Sciatic nerve (tissue), 2 donors: ENCODE data around the gene RPS16. TPM values are rescaled to one million over a fixed set of nuclear protein-coding genes. Genes with fewer than 3 reads are reported as not detected.
A peak's percentile ranks its signal among the peaks of the same experiment; 100 is the strongest.

Source experiments
- ATAC-seq: fragments of 200-7000 bp; cut with Tn5 transposase; one replicate; pipeline ENCODE4 v1.9.1; 2020; ENCODE audit warnings: mild to moderate bottlenecking, moderate library complexity
- DNase-seq: peaks from one replicate; pipeline ENCODE4 v3.0.0-alpha.2; 2020; ENCODE audit warnings: low spot score
- intact Hi-C: fragments of 100-400 bp; cut with DNase I; formaldehyde crosslinking; loops from one replicate; pipeline ENCODE4 v1.14.2; 2022
- total RNA-seq: library from RNA; stranded (reverse); fragmentation: NEBNext Ultra II Directional; extraction: Animal tissue kit (Norgen Biotek cat#: 25700); gene quantifications from one replicate; pipeline ENCODE4 v1.2.1, GENCODE V29; 2021
- donor health status: DM: no; HTN: no; CAD: no.
- donor health status: DM: no; HTN: no; CAD: no.

RPS16 gene
- total RNA-seq, 1 donor from 2014 or later, result 1,367 TPM

- intact Hi-C loops, result no loop called here
- ATAC-seq (no peak), DNase-seq (peak; percentile 74)
Measured at GRCh38 chr19:39411081-39411831, 24.5 kb downstream of the RPS16 start.

- intact Hi-C loops, result no loop called here
- no peak for DNase-seq
- ATAC-seq, result no peak
Measured at GRCh38 chr19:39410831-39411080, 25.0 kb downstream of the RPS16 start.

DNA sequence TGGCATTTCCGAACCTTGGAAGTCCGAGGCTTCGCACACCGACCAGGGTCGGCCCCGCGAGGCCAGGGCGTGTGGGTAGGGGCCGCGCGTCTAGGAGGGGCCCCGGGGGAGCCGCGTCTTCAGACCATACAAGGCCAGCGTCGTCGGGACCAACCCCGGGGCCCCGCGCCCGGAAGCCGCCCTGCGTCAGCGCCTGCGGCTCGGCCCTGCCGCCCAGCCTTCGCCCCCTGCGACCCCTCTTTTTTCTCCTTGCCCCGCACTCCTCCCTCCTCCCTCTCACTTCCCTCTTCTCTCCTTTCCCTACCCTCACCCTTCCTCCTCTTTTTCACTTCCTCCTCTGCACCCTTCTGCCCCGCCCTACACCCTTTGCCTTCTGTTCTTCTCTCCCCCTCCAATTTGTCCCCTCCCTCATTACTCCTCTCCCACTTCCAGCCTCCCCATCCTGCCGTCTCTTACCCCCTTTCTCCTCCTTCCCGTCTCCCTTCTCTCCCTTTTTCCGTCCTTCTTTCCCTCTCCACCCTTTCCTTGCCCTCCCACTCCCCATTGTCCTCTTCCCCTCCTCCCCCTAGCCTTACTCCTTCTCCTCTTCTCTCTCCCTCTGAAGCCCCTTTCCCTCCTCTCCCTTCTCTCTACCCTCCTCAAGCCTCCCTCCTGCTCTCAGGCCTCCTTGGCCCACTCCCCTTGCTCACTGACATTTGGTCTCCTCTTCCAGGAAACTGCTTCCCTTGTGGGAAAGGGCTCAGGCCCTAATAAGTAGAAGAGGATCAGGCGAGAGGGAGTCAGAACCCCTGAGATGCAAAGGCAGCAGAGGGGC is 25.5 kb downstream of the RPS16 start:
- DNase-seq (peak; percentile 91), ATAC-seq (peak; percentile 47)
- intact Hi-C loops, result no loop called here

DNA sequence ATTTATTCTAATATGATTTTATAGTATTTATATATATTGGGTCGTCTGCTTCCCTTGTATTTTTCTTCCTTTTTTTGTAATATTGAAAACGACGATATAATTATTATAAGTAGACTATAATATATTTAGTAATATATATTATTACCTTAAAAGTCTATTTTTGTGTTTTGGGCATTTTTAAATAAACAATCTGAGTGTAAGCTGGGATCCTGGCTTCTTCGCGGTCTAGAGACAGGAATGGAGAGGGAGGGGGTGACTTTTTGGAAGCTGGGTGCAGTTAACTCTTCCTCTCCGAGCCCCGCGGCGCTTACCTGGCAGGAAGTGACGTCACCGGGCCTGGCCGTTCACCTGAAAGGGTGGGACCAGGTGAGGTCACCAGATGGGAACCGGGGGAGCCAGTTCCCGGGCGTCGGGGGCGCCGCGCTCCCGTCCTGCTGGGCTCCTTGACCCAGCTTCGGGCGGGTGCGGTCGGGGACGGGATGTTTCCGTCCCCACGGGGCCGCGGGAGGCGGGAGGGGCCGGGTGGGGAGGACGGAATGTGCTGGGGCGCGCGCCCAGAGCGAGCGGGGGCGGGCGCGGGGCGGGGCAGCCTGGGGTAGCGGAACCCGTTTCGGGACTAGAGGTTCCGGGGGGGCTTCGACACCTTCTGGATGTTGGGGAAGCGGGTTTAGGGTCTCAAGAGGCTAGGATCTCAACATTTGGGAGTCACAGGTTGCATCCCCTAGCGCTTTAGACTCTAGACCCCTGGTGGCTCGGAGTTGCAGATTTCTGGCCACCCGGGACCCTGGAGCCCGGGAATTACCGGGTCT is 26.3 kb downstream of the RPS16 start:
- DNase-seq (peak; percentile 95), ATAC-seq (peak; percentile 51)
- intact Hi-C loops, result no loop called here

GRCh38 chr19:39408392-39409207 is 27.1 kb downstream of the RPS16 start:
- intact Hi-C loops, result no loop called here
- DNase-seq (no peak), ATAC-seq (no peak)

- no peak for ATAC-seq
- peak; percentile 76 for DNase-seq
- intact Hi-C loops, result no loop called here
Measured at GRCh38 chr19:39407660-39408391, 27.9 kb downstream of the RPS16 start.

DNA sequence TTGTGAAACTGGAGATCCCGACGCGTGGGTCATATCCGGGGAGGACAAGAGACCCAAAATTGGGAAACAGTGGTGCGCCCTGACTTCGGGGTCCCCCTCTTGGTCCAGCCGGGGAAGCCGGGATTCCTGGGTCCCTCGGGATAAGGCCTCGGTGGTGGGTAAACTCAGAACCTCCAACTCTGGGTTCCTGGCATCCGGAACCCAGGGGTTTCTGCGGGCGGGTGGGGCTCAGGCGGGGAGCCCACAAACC is 28.4 kb downstream of the RPS16 start:
- intact Hi-C loops, result no loop called here
- peak; percentile 74 for DNase-seq
- no peak for ATAC-seq

DNA sequence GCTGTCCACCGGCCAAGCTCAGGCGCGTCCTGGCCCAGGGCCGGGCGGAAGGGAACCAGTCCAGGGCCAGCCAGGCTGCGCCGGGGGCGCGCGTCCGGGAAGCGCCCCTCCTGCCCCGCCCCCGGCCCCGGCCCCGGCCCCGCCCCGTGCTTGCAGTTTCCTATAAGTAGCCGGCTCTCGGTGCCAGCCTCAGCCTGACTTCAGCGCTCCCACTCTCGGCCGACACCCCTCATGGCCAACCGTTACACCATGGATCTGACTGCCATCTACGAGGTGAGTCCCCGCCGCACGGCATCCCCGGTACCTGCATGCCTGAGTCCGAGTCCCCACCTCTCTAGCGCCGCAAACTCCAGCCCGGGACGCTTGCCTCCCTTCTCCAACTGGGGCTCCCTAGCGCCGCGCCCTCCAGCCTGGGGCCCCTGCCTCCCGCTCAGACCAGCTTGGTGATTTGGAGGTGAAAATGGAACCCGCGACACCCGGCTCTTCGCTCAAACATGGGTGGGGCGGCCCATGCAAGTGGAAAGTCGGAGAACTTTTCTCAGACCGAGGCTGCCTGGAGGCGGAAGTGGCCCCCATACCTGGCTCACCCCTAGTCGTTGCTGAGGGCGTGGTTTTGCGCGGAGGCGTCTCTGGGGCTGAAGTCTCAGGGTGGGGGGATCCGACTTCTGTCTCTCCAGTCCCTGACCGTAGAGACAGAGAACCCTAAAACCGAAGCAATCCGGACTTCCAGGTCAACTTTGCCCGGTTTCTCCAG is 28.9 kb downstream of the RPS16 start, which contains the start of gene ZFP36:
Gene ZFP36, plus strand, starts transcription at position 192 of the 754 bp plus-strand sequence. Its CDS starts 58 bp downstream, at position 250.
- peak; percentile 29 for ATAC-seq

GRCh38 chr19:39405958-39406655 is 29.6 kb downstream of the RPS16 start:
- intact Hi-C loops, result no loop called here

More for the DNA sequence above, 28.9 kb downstream of the RPS16 start, which contains the start of gene ZFP36:
- peak; percentile 96 for DNase-seq
- intact Hi-C loops, result no loop called here

DNA sequence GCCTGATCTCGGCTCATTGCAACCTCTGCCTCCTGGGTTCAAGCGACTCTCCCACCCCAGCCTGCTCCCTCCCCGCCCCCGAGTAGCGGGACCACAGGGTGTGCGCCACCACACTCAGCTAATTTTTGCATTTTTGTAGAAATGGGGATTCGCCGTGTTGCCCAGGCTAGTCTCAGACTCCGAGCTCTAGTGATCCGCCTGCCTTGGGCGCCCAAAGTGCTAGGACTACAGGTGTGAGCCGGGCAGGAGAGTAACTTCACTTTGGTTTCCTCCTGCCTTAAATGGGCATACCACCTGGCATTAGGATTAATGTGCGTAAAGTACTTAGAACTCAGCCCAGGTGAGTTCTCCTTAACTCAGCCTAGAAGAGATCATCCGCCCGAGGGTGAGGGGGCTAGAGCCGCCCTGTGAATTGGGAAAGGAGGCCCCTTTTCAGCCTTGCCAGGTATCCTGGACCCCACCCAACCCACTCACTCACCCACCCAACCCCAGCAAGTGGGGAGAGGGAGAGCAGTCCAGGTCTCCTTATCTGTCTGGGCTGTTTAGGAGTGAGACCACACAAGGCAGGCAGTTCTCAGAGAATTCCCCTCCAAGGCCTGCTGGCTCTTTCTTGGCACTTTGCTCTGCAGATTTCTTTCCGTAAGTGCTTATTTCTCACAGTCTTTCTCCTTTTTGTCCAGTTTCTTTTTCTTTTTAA is 30.3 kb downstream of the RPS16 start:
- DNase-seq (no peak), ATAC-seq (no peak)
- intact Hi-C loops, result no loop called here

More at GRCh38 chr19:39405958-39406655, 29.6 kb downstream of the RPS16 start:
- ATAC-seq (no peak), DNase-seq (no peak)

DNA sequence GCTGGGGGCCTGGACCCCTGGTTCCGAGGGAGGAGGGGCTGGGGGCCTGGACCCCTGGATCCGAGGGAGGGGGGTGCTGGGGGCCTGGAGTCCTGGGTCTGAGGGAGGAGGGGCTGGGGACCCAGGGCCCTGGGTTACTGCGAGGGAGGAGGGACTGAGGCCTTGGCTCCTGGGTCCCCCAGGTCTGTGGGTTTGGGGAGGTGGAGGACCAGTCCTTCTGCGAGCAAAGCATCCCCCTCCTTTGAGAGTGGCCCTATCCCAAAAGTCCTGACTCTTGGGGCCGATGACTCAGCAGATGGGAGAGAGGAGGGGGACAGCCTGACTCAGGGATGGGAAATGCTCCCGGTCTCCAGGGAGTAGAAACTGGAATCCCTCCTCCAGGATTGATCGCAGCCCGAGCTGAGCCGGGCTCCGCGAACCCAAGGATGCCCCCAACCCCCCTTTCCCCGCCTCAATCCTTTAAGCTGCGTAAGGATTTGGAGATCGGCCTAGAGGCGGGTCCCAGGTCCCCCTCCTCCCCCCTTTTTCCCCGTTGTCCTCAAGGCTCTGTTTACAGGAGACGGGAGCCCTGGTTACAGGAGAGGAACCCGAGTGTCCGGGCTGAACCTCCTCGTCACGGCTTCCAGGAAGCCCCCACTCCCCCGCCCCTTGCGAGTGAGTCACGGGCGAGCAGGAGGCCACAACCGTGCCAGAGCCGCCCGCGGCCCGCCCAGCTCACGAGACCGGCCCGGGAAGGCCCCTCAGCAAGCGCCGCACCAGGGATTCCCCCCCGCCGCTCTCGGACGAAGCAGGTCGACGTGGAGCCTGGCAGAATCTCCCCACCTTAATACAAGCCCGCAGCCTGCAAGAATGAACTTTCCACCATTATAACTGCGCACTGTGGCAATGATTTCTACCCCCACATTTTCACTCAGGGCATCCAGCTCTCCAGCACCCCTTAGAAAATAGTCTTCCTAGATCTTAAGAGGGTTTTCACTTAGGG is 32.1 kb downstream of the RPS16 start:
- ATAC-seq, result peak; percentile 78

GRCh38 chr19:39402346-39403300 is 33.1 kb downstream of the RPS16 start:
- intact Hi-C loops, result no loop called here
- DNase-seq (peak; percentile 95), ATAC-seq (peak; percentile 59)

More for the DNA sequence above, 32.1 kb downstream of the RPS16 start:
- intact Hi-C loops, result no loop called here
- peak; percentile 99 for DNase-seq

DNA sequence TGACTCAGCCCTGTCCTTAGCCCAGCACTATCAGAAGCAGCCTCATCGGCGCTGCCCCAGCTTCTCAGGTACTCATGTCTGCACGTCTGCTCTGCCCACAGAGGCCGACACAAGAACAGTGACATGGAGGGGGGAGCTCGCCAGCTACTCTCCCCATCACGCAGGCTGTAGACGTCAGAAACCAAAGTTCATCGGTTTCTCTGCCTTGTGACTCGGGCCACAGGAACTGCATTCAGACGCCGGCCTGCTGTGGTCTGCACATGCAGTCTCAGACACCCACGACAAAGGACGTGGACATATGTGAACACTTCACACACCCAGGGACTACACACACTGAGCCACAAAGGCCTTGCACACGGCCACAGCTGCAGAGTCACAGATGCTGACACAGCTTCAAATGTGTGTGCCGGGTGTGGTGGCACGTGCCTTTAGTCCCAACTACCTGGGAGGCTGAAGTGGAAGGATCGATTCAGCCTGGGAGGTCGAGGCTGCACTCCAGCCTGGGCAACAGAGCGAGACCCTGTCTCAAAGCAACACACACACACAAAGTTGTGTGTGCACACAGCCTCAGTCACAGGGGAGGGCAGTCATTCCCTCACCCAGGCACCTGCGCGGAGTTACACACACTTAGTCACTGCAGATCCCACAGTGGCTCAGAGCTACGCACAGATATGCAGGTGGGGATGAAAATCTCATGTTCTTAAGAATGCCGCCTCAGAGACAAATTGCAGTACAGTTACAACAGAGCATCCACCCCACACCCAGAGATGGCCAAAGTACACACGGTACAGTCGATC is 34.0 kb downstream of the RPS16 start:
- ATAC-seq, result no peak

More for the DNA sequence above, 34.0 kb downstream of the RPS16 start:
- intact Hi-C loops, result no loop called here
- peak; percentile 76 for DNase-seq
